ENCODE results near the gene METTL1. TPM values are rescaled to one million over a fixed set of nuclear protein-coding genes. Genes with fewer than 3 reads are reported as not detected.
A peak's percentile ranks its signal among the peaks of the same experiment; 100 is the strongest.

The METTL1 gene
- total and polyA plus RNA-seq, 3 donors from 2014 or later, result 16.7 to 28.8 (median 22.8) TPM

- no peaks in the 10 kb centered on the region for H3K9me3 ChIP-seq
- intact Hi-C loops (cut with DNase I; ENCODE audit: low total_unique reads), result no loop called here
- no peak overlapping the region for H3K27ac ChIP-seq
- 58 to 77% methylated on average over 4 of the region's 4 CpGs for whole genome bisulfite sequencing, 2 donors
- TF ChIP-seq CTCF (IDR thresholded peaks at IDR 0.05) (no peak), POLR2A (IDR thresholded peaks at IDR 0.05) (no peak)
- no peaks in the 10 kb centered on the region for H3K36me3 ChIP-seq (ENCODE audit: low read depth, missing control alignments)
- H3K4me3 ChIP-seq, result no peak overlapping the region
- H3K27me3 ChIP-seq, result no peaks in the 10 kb centered on the region
- DNase-seq, result no peak
- peaks cover 17% of the 10 kb centered on the region for H3K4me1 ChIP-seq
Measured at GRCh38 chr12:57770734-57771133, 1.2 kb downstream of the METTL1 start.

GRCh38 chr12:57769594-57769993 is 2.3 kb downstream of the METTL1 start:
- Histone ChIP-seq H3K4me3 (no peak overlapping the region), H3K36me3 (ENCODE audit: low read depth, missing control alignments) (no peaks in the 10 kb centered on the region), H3K4me1 (peaks cover 27% of the 10 kb centered on the region), H3K27ac (no peak overlapping the region), H3K9me3 (no peaks in the 10 kb centered on the region), H3K27me3 (no peaks in the 10 kb centered on the region)
- intact Hi-C loops (cut with DNase I; ENCODE audit: low total_unique reads), result no loop called here
- DNase-seq, result no peak
- TF ChIP-seq CTCF (IDR thresholded peaks at IDR 0.05) (no peak), POLR2A (IDR thresholded peaks at IDR 0.05) (no peak)
- 93 to 97% methylated on average over 10 to 11 of the region's 11 CpGs for WGBS, 2 donors

DNA sequence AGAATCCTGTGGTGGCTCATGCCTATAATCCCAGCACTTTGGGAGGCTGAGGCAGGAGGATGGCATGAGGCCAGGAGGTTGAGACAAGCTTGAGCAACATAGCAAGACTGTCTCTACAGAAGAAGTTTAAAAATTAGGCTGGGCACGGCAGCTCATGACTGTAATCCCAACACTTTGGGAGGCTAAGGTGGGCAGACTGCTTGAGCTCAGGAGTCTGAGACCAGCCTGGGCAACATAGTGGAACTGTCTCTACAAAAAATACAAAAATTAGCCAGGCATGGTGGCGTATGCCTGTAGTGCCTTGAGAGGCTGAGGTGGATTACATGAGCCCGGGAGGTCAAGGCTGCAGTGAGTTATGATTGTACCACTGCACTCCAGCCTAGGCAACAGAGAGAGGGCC is 4.0 kb downstream of the METTL1 start:
- intact Hi-C loops (cut with DNase I; ENCODE audit: low total_unique reads), result no loop called here
- H3K9me3 ChIP-seq, result no peaks in the 10 kb centered on the region
- DNase-seq, result no peak
- H3K27ac ChIP-seq, result no peak overlapping the region
- TF ChIP-seq POLR2A (IDR thresholded peaks at IDR 0.05) (no peak), CTCF (IDR thresholded peaks at IDR 0.05) (no peak)
- H3K27me3 ChIP-seq, result no peaks in the 10 kb centered on the region
- H3K36me3 ChIP-seq (ENCODE audit: low read depth, missing control alignments), result no peaks in the 10 kb centered on the region
- H3K4me1 ChIP-seq, result peaks cover 27% of the 10 kb centered on the region
- 87 to 97% methylated on average over 3 of the region's 3 CpGs for WGBS, 2 donors
- H3K4me3 ChIP-seq, result no peak overlapping the region

GRCh38 chr12:57767305-57767698 is 4.6 kb downstream of the METTL1 start:
- H3K27ac ChIP-seq, result no peak overlapping the region
- no peaks in the 10 kb centered on the region for H3K27me3 ChIP-seq
- intact Hi-C loops (cut with DNase I; ENCODE audit: low total_unique reads), result no loop called here
- peaks cover 27% of the 10 kb centered on the region for H3K4me1 ChIP-seq
- H3K4me3 ChIP-seq, result no peak overlapping the region
- TF ChIP-seq CTCF (IDR thresholded peaks at IDR 0.05), result no peak
- no peak for TF ChIP-seq POLR2A (IDR thresholded peaks at IDR 0.05)
- no peak for DNase-seq
- no peaks in the 10 kb centered on the region for H3K36me3 ChIP-seq (ENCODE audit: low read depth, missing control alignments)
- no peaks in the 10 kb centered on the region for H3K9me3 ChIP-seq

GRCh38 chr12:57766464-57767304 is 5.2 kb downstream of the METTL1 start, which contains the start of gene CYP27B1:
TSS of gene CYP27B1 (minus strand) at chr12:57767078. CDS start at chr12:57767041, 37 bp downstream.
- intact Hi-C loops (cut with DNase I; ENCODE audit: low total_unique reads), result no loop called here
- TF ChIP-seq CTCF (IDR thresholded peaks at IDR 0.05), result no peak
- TF ChIP-seq POLR2A (IDR thresholded peaks at IDR 0.05), result no peak
- Histone ChIP-seq H3K27me3 (no peaks in the 10 kb centered on the region), H3K36me3 (ENCODE audit: low read depth, missing control alignments) (no peaks in the 10 kb centered on the region), H3K4me1 (peaks cover 27% of the 10 kb centered on the region), H3K9me3 (no peaks in the 10 kb centered on the region), H3K4me3 (peak within 1 kb of the TSS in 1 of 2 donors; percentile 4), H3K27ac (no peak within 1 kb of the TSS)
- WGBS, 2 donors, result 5 to 7% methylated on average over 30 to 38 of the region's 38 CpGs
- DNase-seq, result peak; percentile 20
